ENCODE data around the gene DRICH1.
"Not testable (repeated sequence)": the region's sequence is repeated elsewhere in the genome, so short reads cannot be mapped to it uniquely, and the experiment has no call there.

The DRICH1 gene

GRCh38 chr22:23569716-23570115 lies 62.4 kb downstream of the DRICH1 start:
- in situ Hi-C loops (cut with MboI; ENCODE audit: low sequenced_read_pairs) = no loop called here

- in situ Hi-C loops (cut with MboI; ENCODE audit: low sequenced_read_pairs) = no loop called here
Measured at GRCh38 chr22:23569291-23569690, 62.8 kb downstream of the DRICH1 start.

- in situ Hi-C loops (cut with MboI; ENCODE audit: low sequenced_read_pairs) = no loop called here
Measured at GRCh38 chr22:23566705-23567475, 65.2 kb downstream of the DRICH1 start.

GRCh38 chr22:23565915-23566704 lies 66.0 kb downstream of the DRICH1 start:
- in situ Hi-C loops (cut with MboI; ENCODE audit: low sequenced_read_pairs) = no loop called here

- in situ Hi-C loops (cut with MboI; ENCODE audit: low sequenced_read_pairs) = no loop called here
Measured at GRCh38 chr22:23565305-23565914, 66.7 kb downstream of the DRICH1 start.

GRCh38 chr22:23564276-23564675 lies 67.8 kb downstream of the DRICH1 start:
- in situ Hi-C loops (cut with MboI; ENCODE audit: low sequenced_read_pairs) = no loop called here

GRCh38 chr22:23563111-23563510 lies 69.0 kb downstream of the DRICH1 start:
- in situ Hi-C loops (cut with MboI; ENCODE audit: low sequenced_read_pairs) = no loop called here

- in situ Hi-C loops (cut with MboI; ENCODE audit: low sequenced_read_pairs) = no loop called here
Measured at GRCh38 chr22:23562186-23562585, 69.9 kb downstream of the DRICH1 start.

GRCh38 chr22:23561025-23561510 lies 71.1 kb downstream of the DRICH1 start:
- in situ Hi-C loops (cut with MboI; ENCODE audit: low sequenced_read_pairs) = not testable (repeated sequence)

GRCh38 chr22:23560215-23560614 lies 71.9 kb downstream of the DRICH1 start:
- in situ Hi-C loops (cut with MboI; ENCODE audit: low sequenced_read_pairs) = not testable (repeated sequence)

All from hTERT RPE-1 (cell line).